Right cardiac atrium (tissue), 5 donors: ENCODE results near the gene FEN1. TPM values are rescaled to one million over a fixed set of nuclear protein-coding genes. Genes with fewer than 3 reads are reported as not detected.

Source experiments
- ATAC-seq, 2 donors: fragments of 200-7000 bp; cut with Tn5 transposase; one replicate each; pipeline versions ENCODE4 v1.8.0 to v1.9.1; 2020; ENCODE audit warnings: moderate library complexity in 2 of 2, mild to moderate bottlenecking in 1 of 2
- DNase-seq, 3 donors: peaks; one replicate each; pipeline ENCODE4 v3.0.0-alpha.2; 2020
- H3K27ac ChIP-seq: one replicate; pipeline ENCODE4 v1.5.1; 2013; ENCODE audit warnings: mild to moderate bottlenecking, low read length, control low read depth, moderate library complexity
- H3K27me3 ChIP-seq: one replicate; pipeline ENCODE4 v1.6.1; 2013; ENCODE audit not compliant: control insufficient read depth, insufficient read depth
- H3K4me1 ChIP-seq: one replicate; pipeline ENCODE4 v1.6.1; 2013; ENCODE audit warnings: low read length; ENCODE audit not compliant: control insufficient read depth, insufficient read depth
- H3K4me3 ChIP-seq: one replicate; pipeline ENCODE4 v1.5.1; 2013; ENCODE audit warnings: low read length, control low read depth
- H3K9me3 ChIP-seq: one replicate; pipeline ENCODE4 v1.6.1; 2013; ENCODE audit warnings: low read length; ENCODE audit not compliant: control insufficient read depth
- WGBS: extraction: QIAGEN DNeasy Blood & Tissue Kit; methylation state at CpG from one replicate; pipeline ENCODE4 v1.1.7; 2013; 5-methylcytosine and 5-hydroxymethylcytosine counted together
- intact Hi-C, 4 donors: fragments of 100-400 bp; cut with DNase I; formaldehyde crosslinking; loops; one replicate each; pipeline versions ENCODE4 v1.11.0 to v1.14.0; 2022 to 2023
- polyA plus RNA-seq: library from polyadenylated mRNA; stranded (reverse); fragments of 200-250 nt; gene quantifications from one replicate; pipeline ENCODE4 v1.2.3, GENCODE V29; 2013
- total RNA-seq, 4 donors: library from RNA; stranded (reverse); fragmentation: NEBNext Ultra II Directional; extraction: Animal tissue kit (Norgen Biotek cat#: 25700); gene quantifications; one replicate each; pipeline ENCODE4 v1.2.1, GENCODE V29; 2021
- donor health status: healthy with polysubstance abuse.
- donor health status: DM: no; HTN: yes; CAD: no.
- donor health status: DM: no; HTN: no; CAD: no.
- donor health status: DM: no; HTN: yes; CAD: no; lungs with severe emphysema.
- donor health status: DM: yes; HTN: yes; CAD: no.

The FEN1 gene
- total and polyA plus RNA-seq, 5 donors: 4.6 to 5.4 (median 5.1) TPM

GRCh38 chr11:61749591-61750217, 43.0 kb upstream of the FEN1 start:
- no peak overlapping the region for H3K27ac ChIP-seq
- DNase-seq (no peak), ATAC-seq (no peak)
- H3K9me3 ChIP-seq: no peaks in the 10 kb centered on the region
- intact Hi-C loops: loop anchor here in 1 of 4 donors (10.0 kb wide), 1 partner anchor 355 kb away; no protein-coding TSS in a partner anchor
- WGBS: 52% methylated on average over 21 of the region's 21 CpGs
- H3K4me3 ChIP-seq: no peak overlapping the region
- H3K27me3 ChIP-seq: no peaks in the 10 kb centered on the region
- no peaks in the 10 kb centered on the region for H3K4me1 ChIP-seq

GRCh38 chr11:61750631-61751273, 42.0 kb upstream of the FEN1 start:
- intact Hi-C loops: no loop called here
- Histone ChIP-seq H3K4me1 (no peaks in the 10 kb centered on the region), H3K9me3 (no peaks in the 10 kb centered on the region), H3K27me3 (no peaks in the 10 kb centered on the region), H3K27ac (no peak overlapping the region), H3K4me3 (no peak overlapping the region)
- 98% methylated on average over 5 of the region's 5 CpGs for WGBS
- no peak for ATAC-seq
- no peak for DNase-seq

GRCh38 chr11:61751384-61751783, 41.3 kb upstream of the FEN1 start:
- intact Hi-C loops: no loop called here
- Histone ChIP-seq H3K4me3 (no peak overlapping the region), H3K4me1 (no peaks in the 10 kb centered on the region), H3K27me3 (no peaks in the 10 kb centered on the region), H3K27ac (no peak overlapping the region), H3K9me3 (no peaks in the 10 kb centered on the region)
- no peak for DNase-seq
- no peak for ATAC-seq
- WGBS: 92% methylated on average over 14 of the region's 14 CpGs

GRCh38 chr11:61752117-61752924, 40.4 kb upstream of the FEN1 start, which contains the start of gene MYRF:
Gene MYRF, plus strand, starts transcription at chr11:61752636. Its CDS starts 109 bp downstream, at chr11:61752745.
- H3K27ac ChIP-seq: no peak within 1 kb of the TSS
- peak; percentile 43 to 56 for ATAC-seq
- no peaks in the 10 kb centered on the region for H3K9me3 ChIP-seq
- peak; percentile 50 to 82 (median 76) for DNase-seq
- H3K27me3 ChIP-seq: no peaks in the 10 kb centered on the region
- no peaks in the 10 kb centered on the region for H3K4me1 ChIP-seq
- intact Hi-C loops: no loop called here
- WGBS: 2% methylated on average over 93 of the region's 93 CpGs
- H3K4me3 ChIP-seq: peak within 1 kb of the TSS; percentile 61

- ATAC-seq (no peak), DNase-seq (no peak)
- Histone ChIP-seq H3K4me3 (peak overlapping the region; percentile 61), H3K27me3 (no peaks in the 10 kb centered on the region), H3K9me3 (no peaks in the 10 kb centered on the region), H3K4me1 (no peaks in the 10 kb centered on the region), H3K27ac (no peak overlapping the region)
- intact Hi-C loops: no loop called here
- WGBS: 35% methylated on average over 17 of the region's 17 CpGs
These were observed 39.7 kb upstream of the FEN1 start for GRCh38 chr11:61752925-61753521.

- Histone ChIP-seq H3K27ac (no peak overlapping the region), H3K27me3 (no peaks in the 10 kb centered on the region), H3K4me3 (no peak overlapping the region), H3K9me3 (no peaks in the 10 kb centered on the region), H3K4me1 (no peaks in the 10 kb centered on the region)
- 91% methylated on average over 5 of the region's 5 CpGs for WGBS
- intact Hi-C loops: no loop called here
- DNase-seq (peak in 1 of 3 donors; percentile 52), ATAC-seq (no peak)
These were observed 39.0 kb upstream of the FEN1 start for GRCh38 chr11:61753672-61754071.

- H3K4me3 ChIP-seq: no peak overlapping the region
- H3K27ac ChIP-seq: no peak overlapping the region
- H3K27me3 ChIP-seq: no peaks in the 10 kb centered on the region
- H3K4me1 ChIP-seq: no peaks in the 10 kb centered on the region
- WGBS: 76% methylated on average over 31 of the region's 31 CpGs
- no peaks in the 10 kb centered on the region for H3K9me3 ChIP-seq
- DNase-seq (peak in 1 of 3 donors; percentile 62), ATAC-seq (peak in 1 of 2 donors; percentile 8)
- intact Hi-C loops: no loop called here
These were observed 37.9 kb upstream of the FEN1 start for GRCh38 chr11:61754534-61755482.

- H3K27ac ChIP-seq: no peak overlapping the region
- DNase-seq (no peak), ATAC-seq (no peak)
- no peaks in the 10 kb centered on the region for H3K4me1 ChIP-seq
- no peaks in the 10 kb centered on the region for H3K9me3 ChIP-seq
- 78% methylated on average over 4 of the region's 4 CpGs for WGBS
- no peaks in the 10 kb centered on the region for H3K27me3 ChIP-seq
- no peak overlapping the region for H3K4me3 ChIP-seq
- intact Hi-C loops: no loop called here
These were observed 36.6 kb upstream of the FEN1 start for GRCh38 chr11:61756147-61756451.

- WGBS: 73% methylated on average over 9 of the region's 9 CpGs
- Histone ChIP-seq H3K9me3 (no peaks in the 10 kb centered on the region), H3K4me1 (no peaks in the 10 kb centered on the region), H3K27ac (no peak overlapping the region), H3K4me3 (no peak overlapping the region), H3K27me3 (no peaks in the 10 kb centered on the region)
- intact Hi-C loops: no loop called here
- DNase-seq (no peak), ATAC-seq (no peak)
These were observed 36.1 kb upstream of the FEN1 start for GRCh38 chr11:61756452-61757212.
